Fibroblast of mammary gland (primary cell): Measurements from ENCODE around the gene SCIMP.
A peak's percentile ranks its signal among the peaks of the same experiment; 100 is the strongest.
"Not testable (repeated sequence)": the region's sequence is repeated elsewhere in the genome, so short reads cannot be mapped to it uniquely, and the experiment has no call there.

ENCODE experiments used
- DNase-seq: peaks from one replicate; pipeline ENCODE4 v3.0.0-alpha.2; 2010; ENCODE audit warnings: low read depth
- H3K4me3 ChIP-seq: 2 replicates; pipeline ENCODE4 v1.5.1; 2011; ENCODE audit warnings: low read depth, mild to moderate bottlenecking, low read length, moderate library complexity; ENCODE audit not compliant: control insufficient read depth
- TF ChIP-seq, protein P1 (sequence below): conservative IDR thresholded peaks from 2 replicates; pipeline ENCODE4 v1.5.1; 2011; ENCODE audit warnings: low read depth, low read length, inconsistent platforms; ENCODE audit not compliant: control insufficient read depth, insufficient read depth

SCIMP gene

DNA sequence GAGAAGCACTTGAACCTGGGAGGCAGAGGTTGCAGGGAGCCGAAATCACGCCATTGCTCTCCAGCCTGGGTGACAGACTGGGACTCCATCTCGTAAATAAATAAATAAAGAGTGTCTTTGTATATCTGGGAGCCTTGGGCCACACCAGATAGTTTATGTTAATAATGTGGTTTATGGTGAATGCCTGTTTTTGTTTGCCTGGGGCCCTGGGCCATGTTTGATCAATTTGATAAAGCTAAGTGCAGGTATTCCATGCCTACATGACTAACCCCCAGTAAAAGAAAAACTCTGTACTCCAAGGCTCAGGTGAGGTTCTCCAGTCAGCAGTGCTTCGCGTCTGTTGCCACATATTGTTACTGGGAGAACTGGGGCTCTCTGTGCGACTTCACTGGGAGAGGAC, 15.1 kb downstream of the SCIMP start:
- no peak overlapping the region for H3K4me3 ChIP-seq
- DNase-seq: no peak
- TF ChIP-seq, protein P1, sequence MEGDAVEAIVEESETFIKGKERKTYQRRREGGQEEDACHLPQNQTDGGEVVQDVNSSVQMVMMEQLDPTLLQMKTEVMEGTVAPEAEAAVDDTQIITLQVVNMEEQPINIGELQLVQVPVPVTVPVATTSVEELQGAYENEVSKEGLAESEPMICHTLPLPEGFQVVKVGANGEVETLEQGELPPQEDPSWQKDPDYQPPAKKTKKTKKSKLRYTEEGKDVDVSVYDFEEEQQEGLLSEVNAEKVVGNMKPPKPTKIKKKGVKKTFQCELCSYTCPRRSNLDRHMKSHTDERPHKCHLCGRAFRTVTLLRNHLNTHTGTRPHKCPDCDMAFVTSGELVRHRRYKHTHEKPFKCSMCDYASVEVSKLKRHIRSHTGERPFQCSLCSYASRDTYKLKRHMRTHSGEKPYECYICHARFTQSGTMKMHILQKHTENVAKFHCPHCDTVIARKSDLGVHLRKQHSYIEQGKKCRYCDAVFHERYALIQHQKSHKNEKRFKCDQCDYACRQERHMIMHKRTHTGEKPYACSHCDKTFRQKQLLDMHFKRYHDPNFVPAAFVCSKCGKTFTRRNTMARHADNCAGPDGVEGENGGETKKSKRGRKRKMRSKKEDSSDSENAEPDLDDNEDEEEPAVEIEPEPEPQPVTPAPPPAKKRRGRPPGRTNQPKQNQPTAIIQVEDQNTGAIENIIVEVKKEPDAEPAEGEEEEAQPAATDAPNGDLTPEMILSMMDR: no peak

DNA sequence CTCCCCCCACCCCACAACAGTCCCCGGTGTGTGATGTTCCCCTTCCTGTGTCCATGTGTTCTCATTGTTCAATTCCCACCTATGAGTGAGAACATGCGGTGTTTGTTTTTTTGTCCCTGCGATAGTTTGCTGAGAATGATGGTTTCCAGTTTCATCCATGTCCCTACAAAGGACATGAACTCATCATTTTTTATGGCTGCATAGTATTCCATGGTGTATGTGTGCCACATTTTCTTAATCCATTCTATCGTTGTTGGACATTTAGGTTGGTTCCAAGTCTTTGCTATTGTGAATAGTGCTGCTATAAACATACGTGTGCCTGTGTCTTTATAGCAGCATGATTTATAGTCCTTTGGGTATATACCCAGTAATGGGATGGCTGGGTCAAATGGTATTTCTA, 17.1 kb downstream of the SCIMP start:
- not testable (repeated sequence) for DNase-seq

DNA sequence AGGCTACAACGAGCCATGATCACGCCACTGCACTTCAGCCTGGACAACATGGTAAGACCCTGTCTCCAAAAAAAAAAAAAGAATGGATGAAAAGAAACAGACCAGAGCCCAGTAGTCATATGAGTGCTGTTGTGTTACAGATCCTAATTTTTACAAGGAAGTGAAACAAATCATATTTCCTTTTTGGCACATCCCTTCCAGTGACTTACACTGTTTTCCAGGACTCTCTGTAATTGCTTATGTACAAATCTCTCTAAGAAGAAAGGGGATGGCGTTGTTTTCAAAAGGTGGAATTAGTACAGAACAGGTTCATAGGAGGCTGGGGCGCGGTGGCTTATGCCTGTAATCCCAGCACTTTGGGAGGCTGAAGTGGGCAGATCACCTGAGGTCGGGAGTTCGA, 23.2 kb downstream of the SCIMP start:
- H3K4me3 ChIP-seq: no peak overlapping the region
- TF ChIP-seq, protein P1: no peak
- no peak for DNase-seq

More for the DNA sequence above, 17.1 kb downstream of the SCIMP start:
- H3K4me3 ChIP-seq: not testable (repeated sequence)

DNA sequence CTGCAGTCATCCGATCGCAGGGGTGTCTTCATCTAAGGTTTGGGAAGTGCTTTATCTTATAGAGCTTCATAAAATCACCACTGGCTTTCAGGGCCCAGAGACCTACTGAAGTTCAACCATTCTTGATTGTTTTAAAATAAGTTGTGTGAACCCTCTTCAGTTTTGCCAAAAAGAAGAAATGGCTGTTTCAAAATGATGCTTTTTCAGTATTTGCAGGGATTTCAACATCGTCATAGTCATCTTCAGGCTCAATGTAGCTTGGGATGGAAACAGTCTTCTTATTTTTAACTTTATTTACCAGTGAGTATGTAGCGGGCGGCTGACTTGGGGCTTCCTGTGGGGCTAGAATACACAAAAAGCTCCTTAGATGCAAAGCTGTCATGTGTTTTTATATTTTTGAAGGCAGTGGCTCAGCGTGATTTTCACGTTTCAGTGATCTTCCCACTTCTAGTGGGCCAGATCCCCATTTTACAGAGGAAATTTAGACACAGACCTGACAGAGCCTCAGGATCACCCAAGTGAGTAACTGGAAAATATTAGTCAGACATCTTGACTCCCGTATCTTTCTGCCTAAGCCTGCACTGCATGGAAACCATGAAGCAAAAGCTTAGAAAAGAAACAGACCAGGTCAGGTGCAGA, 23.9 kb downstream of the SCIMP start:
- no peak for DNase-seq
- TF ChIP-seq, protein P1: no peak
- no peak overlapping the region for H3K4me3 ChIP-seq

DNA sequence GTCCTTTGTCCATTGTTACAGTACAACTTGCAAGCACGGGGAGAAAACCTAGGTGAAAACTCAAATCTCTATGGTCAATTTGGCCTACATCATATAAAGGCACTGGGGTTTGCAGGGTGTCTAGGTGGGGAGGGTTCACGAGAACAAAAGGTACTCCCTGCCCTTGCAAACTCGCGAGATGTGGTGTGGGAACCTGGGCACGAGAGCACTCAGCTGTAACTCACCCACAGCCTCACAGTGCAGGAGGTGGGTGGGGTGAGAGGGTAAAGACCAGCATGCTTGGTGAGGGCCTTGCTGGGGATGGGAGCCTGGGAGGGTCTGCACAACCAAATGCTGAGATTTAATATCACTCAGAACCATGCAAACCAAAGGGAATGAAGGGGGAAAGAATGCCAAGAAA, 24.6 kb downstream of the SCIMP start:
- no peak for DNase-seq
- TF ChIP-seq, protein P1: no peak
- no peak overlapping the region for H3K4me3 ChIP-seq

DNA sequence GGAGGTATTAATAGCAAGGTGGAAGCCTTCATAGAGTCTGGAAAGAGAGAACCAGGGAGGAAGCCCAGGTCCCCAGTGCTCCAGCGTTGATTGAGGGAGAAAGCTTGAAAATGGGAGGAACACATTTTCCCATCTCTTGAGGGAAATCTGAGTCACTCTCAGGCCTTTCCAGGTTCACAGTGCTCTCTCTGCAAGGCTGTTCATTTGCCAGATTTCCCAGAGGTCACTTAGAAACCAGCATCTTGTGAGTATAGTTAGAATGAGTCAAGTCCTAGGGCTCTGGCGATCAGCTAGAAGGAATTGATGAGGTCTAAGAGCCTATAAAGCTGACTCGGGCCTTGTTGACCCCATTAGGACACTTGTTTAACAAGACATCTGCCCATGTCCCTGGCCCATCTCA, 25.3 kb downstream of the SCIMP start:
- H3K4me3 ChIP-seq: no peak overlapping the region
- TF ChIP-seq, protein P1: no peak
- peak; percentile 89 for DNase-seq

DNA sequence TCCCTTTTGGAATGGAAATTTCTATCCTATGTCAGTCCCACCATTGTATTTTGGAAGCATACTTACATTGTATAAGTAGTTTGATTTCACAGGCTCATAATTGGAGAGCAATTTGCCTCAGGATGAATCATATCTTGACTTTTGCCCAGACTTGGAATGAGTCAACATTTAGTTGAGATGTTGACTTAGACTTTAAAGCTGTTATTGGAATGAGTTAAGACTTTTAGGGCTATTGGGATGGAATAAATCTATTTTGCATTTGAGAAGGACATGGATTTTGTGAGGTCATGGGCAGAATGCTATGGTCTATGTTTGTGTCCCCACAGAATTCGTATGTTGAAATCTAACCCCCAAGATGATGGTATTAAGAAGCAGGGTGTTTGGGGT, 30.8 kb downstream of the SCIMP start:
- peak; percentile 89 for DNase-seq

More for the DNA sequence above, 30.8 kb downstream of the SCIMP start:
- H3K4me3 ChIP-seq: no peak overlapping the region
- TF ChIP-seq, protein P1: no peak
